SH-SY5Y (cell line): ENCODE measurements around the gene MAP3K12.

Source experiments
- GATA2 ChIP-seq: IDR thresholded peaks from 2 replicates; pipeline ENCODE4 v1.6.1; 2011; ENCODE audit warnings: mild to moderate bottlenecking, low read depth, low read length
- GATA3 ChIP-seq: IDR thresholded peaks from 2 replicates; pipeline ENCODE4 v1.6.1; 2011; ENCODE audit warnings: low read depth, mild to moderate bottlenecking, low read length, moderate library complexity

- TF ChIP-seq GATA2 (no peak), GATA3 (no peak)
Measured at GRCh38 chr12:53465679-53466078, 33.6 kb downstream of the MAP3K12 start.
